Measurements from ENCODE around the gene SPRTN.

Gene SPRTN

DNA sequence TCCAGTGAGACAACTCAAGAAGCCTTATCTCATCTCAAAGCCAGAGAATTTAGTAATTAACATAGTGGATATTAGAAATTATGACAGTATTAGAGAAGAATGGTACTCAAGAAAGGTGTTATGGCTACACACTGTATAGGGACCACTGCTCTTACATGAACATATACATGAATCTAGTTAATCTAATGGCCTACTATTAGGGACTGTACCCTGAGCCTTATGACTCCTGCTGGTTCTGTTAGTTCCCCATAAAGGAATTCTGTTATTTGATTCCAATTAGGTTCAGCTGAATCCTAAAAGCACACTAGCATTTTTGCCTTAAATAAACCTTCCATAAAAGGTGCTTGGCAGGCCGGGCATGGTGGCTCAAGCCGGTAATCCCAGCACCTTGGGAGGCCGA lies 44.3 kb downstream of the SPRTN start:
- DNase-seq: no peak

DNA sequence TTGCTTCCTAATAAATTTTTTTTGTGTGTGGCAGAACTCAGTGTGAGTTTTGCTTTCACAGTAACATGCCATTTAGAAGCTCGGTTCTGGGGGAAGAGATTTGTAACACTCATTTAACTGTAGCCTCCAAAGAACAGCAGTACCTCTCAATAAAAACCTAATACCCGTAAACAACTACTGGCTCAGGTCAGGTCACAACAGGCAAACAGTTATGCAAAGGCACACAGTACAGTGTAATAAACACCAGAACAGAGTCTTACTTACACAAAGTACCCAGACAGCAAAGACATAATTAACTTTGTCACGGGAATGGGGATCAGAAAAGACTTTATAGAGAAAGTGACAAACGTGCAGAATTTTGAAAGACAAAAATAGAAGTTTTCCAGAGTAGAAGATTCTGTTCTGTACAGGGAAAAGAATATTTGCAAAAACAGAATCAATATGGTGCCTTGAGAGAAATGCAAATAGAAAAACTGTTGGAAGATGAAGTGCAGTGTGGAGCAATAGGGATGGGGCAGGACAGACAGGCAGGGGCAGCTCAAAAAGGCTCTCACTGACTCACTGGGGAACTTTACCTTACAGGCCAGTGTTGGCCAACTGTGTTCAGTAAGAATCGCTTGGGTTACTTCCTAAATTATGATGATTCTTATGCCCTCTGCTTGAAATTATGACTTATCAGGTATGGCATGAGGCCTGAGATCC lies 45.2 kb downstream of the SPRTN start:
- no peak for DNase-seq

DNA sequence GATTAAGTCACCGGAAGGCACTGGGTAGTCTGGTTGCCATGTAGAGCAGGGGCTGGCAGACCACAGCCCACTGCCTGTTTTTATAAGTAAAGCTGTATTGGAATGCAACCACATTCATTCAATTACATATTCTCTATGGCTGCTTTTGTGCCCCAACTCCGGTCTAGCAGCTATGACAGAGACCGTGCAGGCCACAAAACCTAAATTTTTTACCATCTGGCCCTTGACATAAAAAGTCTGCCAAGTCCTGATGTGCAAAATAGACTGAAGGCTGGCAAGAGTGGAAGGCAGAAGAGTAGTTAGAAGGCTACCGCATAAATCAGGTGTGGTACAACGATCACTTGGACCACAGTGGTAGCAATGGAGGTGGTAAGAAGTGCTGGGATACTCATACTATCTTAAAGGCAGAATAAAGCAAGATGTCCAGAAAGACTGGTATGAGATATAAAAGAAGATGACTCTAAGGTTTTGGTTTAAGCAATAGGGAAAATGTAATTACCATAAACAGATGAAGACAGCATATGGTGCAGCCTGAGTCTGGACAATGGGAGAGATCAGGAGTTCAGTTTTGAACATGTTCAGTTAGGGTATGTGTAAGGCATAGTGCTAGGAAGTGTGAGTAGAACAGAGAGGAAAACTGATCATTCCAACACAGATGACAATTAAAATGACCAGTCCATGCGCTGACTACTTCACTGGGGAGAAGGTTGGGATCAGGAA lies 46.8 kb downstream of the SPRTN start:
- DNase-seq: no peak

DNA sequence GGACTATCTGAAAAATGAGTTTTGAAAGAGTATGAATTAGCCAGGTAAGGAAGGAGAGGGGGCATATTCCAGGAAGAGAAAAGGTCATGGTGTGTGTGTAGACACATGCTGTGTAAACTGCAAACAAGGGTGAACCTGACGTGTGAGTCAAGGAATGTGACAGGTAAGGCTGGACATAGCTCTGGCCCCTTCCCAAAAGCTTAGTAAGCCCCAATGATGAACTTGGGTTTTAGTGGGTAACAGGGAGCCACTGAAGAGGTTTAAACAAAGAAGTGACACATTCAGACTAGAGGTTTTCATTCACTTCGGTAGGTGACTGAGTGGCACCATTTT lies 47.3 kb downstream of the SPRTN start:
- no peak for DNase-seq

DNA sequence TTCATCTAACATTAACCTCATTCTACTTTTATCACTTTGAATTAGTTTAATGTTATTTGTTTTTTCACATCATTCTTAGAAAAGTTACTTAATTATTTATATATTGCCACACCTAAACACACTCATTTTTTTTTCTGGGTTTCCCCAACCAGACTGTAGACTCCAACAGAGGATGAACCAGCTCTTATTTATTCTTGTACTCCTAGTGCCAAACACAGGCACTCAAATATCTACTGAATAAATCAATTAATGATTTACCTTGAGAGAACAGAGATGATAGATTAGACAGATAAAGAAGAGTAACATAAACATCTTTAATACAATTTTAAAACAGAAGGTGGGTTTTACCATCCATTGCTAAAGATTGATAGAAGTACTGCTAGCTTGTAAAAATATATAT lies 48.4 kb downstream of the SPRTN start:
- no peak for DNase-seq

DNA sequence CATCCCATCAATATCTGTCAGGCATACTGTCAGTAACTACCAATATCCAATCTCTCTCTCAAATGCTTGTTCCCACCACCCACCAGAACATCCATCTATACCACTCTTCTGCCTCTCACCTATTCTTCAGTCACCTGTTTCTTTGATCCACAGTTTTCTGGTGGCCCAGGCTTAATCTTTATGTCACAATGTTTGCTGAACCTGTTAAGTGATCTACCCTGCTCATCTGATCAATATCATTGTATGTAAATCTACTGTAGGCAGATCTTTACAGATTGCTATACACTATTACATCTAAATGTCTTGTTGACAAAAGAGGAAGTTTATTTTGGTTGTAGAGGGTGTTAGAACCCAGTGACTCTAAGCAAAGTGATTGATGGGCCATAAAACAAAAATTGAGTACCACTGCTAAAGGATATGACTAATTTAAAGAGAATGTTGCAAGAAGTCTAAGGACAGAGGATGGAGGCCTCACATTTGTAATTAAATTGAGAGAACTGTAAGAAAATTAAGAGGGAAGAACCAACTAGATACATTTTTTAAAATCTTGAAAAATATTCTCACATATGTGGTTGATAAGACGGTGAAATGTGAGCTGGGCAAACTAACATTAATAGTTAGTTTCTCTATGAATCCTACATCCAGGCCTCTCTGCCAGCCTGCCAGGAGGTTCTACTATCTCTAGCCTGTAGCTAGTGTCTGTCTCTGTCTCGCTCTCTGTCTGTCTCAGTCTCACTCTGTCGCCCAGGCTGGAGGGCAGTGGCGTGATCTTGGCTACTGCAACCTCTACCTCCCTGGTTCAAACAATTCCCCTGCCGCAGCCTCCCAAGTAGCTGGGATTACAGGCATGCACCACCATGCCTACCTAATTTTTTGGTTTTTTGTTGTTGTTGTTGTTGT lies 49.9 kb downstream of the SPRTN start:
- no peak for DNase-seq

DNA sequence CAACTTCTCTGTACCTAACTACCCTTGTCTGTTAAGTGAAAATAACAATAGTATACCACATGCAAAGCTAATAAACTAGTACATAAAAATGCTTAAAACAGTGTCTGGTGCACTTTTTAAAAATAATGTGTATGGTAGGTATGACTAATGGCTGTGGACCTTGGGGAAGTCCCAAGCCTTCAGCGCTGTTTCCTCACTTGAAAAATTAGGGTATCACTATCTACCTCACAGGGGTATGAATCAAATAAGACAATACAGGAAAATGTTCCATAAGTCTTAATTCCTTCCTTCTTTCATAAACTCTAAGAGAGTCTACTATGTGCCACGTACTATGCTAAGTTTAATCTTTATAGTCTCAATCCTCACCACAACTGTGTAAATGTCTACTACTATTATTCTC lies 52.0 kb downstream of the SPRTN start:
- DNase-seq: no peak

DNA sequence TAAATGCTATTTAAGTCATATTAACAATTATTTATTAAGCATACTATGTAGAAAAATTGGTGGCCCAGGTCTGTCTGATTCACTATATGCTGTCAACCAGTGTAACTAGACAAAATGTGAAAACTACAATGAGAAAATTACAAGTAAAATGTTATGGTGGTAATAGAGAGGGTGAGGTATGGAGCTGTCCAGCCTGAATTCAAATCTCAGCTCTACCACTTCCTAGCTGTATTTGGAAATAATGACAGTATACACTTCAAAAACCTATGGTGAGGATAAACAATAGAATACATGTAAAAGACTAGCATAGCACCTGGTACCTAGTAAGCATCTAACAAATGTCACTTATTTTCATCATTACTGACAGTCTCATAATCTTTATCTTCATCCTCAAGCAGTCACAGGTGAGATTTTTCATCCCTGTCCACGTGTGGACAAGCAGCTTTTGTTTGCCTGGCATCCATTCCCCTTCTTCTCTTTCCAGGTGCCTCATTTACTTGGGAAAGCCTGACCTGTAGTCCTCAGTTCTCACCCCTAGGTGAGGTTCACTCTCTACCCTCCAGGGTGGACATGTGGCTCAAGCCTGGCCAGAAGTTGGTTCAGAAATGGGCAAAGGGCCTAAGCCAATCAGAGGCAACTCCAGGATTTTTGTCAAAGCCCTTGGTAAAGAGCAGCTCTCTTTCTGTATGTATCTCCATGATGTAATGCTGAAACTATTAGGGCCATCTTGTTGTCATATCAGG lies 54.5 kb downstream of the SPRTN start:
- no peak for DNase-seq

DNA sequence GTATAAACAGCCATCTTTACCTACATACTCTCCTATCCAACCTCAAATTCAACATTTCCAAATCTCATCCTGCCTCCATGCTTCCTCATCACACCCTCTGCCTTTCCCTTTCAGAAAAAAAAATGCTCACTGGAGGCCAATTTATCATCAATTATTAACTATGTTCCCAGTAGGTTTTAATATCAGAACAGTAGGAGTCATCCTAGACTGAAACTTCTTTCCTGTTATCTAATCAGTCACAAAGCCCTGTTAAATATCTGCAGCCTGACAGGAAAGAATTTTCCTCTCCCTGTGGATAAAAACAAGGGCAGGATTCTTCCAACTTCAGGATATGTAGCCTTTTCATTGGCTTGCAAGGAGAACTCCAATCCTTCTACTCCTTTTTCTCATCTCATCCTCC lies 55.6 kb downstream of the SPRTN start:
- no peak for DNase-seq

DNA sequence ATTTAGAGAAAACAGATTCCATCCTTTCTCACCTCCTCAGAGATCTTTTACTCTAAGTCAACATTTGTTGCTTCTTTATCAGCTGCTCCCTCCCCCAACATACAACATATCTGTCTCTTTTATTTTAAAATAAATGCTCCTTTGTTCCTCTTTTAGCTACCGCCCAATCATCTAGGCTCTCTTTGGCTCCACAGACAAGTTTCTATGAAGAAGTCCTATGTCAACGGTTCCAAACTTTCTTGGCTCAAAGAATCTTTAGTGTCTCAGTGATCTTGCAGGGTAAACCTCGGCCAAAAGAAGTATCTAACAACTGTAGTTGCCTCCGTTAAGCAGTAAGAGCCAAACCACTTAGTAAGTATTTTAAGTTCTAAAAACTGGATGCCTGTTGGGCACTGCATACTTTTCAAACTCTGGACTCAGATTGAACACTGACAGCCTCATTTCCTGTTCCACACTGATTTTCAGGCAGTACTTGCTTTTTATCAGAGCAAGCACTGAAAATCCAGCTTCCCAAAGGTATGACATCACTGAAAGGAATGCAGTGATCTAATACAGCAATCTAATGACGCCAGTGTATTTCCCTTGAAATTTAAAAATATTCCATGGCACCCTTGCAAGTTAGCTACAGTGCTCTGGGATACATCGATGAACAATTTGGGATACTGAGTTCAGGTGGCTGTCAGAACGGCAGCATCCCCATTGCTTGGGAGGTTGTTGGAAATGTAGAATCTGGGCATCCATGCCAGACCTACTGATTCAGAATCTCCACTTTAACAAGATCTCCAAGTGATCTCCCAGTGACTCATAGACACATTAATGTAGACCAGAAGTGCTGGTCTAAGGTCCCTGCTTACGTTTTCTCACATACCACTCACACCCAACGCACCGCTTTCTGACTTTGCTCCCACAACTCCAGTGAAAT lies 57.2 kb downstream of the SPRTN start:
- no peak for DNase-seq

DNA sequence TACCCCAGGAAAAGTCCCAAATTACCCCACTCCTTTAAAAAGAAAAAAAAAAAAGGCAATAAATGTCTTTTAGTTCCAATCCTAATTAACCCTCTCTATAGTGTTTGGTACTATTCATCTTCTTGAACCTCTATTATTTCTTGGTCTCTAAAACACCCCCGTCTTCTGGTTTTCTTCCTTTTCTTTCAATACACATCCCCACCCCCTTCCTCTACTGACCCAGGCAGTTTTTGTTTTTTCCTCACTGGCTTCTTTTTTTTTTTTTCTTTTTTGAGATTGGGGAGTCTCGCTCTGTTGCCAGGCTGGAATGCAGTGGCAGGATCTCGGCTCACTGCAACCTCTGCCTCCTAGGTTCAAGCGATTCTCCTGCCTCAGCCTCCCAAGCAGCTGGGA lies 57.9 kb downstream of the SPRTN start:
- no peak for DNase-seq

DNA sequence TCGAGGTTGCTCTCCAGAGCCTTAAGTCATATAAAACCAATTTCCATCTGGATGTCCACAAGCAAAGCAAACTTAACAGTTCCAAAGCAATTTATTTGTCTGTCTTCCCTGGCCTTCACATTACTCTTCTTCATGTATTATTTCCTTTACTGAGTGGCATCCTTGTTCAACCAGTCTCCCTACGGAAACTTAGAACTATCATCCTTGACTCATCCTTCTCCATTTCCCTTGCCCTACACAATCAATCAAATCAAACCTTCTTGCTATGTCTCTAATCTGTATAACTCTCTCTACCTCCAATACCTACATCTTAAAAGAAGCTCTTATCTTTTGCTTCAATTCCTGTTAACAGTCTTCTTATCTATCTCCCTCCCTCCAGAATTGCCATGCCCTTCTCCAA lies 58.5 kb downstream of the SPRTN start:
- DNase-seq: no peak

DNA sequence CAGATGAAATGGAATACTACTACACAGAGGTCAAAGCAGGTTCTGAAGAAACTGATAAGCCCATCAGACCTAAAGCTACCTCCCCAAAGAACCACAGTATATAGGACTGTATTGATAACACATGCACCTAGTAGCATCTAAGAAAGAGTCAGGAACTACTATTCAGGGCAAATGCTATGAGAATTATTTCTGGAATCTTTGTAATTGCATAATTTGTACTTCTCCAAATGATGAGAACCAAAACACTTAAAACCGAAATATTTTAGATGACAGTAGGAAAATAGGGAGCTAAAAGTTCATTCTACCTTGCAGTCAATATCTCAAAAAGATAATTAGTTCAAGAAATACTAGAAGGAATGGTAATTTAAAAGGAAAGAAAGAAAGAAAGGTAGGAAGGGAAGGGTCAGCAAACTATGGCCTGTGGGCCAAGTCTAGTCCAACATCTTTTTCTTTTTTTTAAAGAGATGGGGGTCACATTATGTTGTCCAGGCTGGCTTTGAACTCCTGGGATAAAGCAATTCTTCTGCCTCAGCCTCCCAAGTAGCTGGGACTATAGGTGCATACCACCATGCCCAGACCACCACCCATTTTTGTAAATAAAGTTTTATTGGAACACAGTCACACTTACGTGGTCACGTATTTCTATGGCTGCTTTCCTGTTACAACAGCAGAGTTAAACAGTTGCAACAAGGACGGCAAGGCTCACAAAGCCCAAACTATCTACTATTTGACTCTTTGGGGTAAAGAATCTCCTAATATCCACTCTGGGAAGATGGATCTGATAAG lies 60.0 kb downstream of the SPRTN start:
- DNase-seq: no peak

DNA sequence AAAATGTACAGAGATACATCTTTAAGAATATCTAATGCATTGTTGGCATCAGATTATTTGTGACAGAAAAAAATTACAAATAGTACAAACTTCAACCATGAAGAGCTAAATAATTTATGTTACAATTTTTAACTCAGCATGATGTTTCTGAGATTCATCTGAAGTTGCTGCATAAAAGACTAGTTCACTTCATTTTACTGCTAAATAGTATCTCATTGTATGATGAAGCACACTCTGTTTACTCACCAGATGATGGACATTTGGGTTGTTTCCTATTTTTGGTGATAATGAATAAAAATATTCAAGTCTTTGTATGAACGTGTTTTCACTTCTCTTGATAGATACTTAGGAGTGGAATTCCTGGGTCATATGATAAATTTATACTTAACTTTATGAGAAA lies 63.4 kb downstream of the SPRTN start:
- DNase-seq: no peak

DNA sequence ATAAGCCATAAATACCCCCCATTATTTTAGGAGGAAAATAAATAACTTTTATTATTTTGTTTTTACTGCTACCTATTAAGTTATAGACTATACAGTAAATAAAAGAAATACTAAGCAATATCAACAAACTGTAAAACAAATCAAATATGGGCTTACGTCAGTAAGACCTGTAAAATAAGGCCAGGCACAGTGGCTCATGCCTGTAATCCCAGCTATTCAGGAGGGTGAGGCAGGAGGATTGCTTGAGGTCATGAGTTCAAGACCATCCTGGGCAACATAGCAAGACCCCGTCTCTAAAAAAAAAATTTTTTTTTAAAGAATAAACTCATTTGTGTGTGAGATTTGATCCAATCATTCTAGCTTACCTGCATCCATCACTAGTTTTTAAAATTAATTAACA lies 66.2 kb downstream of the SPRTN start:
- no peak for DNase-seq
